ENCODE measurements around the gene ATP2A3. TPM values are rescaled to one million over a fixed set of nuclear protein-coding genes. Genes with fewer than 3 reads are reported as not detected.

ATP2A3 gene
- total RNA-seq, 1 experiment from 2014 or later: 8.2 TPM

DNA sequence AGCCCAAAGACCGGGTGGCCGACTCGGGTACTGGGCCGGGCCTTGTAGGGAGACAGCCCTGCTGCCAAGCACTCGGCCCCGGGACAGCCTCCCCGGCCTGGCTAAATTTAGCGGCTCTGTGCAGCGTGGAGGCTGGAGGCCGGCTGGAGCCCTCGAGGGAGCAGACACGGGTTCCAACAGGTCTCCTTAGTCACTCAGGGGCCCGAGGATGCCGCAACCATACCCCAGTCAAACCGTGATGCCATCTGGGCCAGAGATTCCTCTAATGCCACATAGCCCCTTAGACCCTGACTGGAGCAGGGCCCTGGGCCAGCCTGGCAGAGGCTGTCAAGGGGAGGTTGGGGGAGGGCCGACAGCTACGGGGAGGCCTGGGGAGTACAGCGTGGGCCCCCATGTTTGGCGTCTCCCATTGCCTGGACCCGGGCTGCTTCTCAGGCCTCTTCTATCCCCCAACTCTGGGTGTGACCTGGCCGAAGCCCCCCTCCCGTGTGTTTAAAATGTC, 45.1 kb downstream of the ATP2A3 start:
- Histone ChIP-seq H3K9me3 (no peaks in the 10 kb centered on the region), H3K4me3 (ENCODE audit: low read depth, low read length) (no peak overlapping the region), H3K36me3 (ENCODE audit: control insufficient read depth, insufficient read depth, low read length) (no peaks in the 10 kb centered on the region), H3K27me3 (replicated peaks; ENCODE audit: control insufficient read depth, insufficient read depth, low read length) (no peaks in the 10 kb centered on the region), H3K4me1 (no peaks in the 10 kb centered on the region)
- intact Hi-C loops (cut with micrococcal nuclease; ENCODE audit: unreplicated experiment): no loop called here
- CTCF ChIA-PET: no interaction called here
- Mint-ChIP-seq H3K36me3 (ENCODE audit: insufficient read depth, unreplicated experiment) (no peaks in the 10 kb centered on the region), H3K4me1 (ENCODE audit: low read depth, unreplicated experiment) (no peaks in the 10 kb centered on the region), H3K27me3 (ENCODE audit: insufficient read depth, unreplicated experiment) (no peaks in the 10 kb centered on the region), H3K27ac (ENCODE audit: unreplicated experiment) (no peak overlapping the region), H3K9me3 (ENCODE audit: unreplicated experiment) (no peaks in the 10 kb centered on the region), H3K4me3 (ENCODE audit: unreplicated experiment) (no peak overlapping the region)
- no peak for DNase-seq
- POLR2A ChIA-PET: no interaction called here
- TF ChIP-seq, protein P1, sequence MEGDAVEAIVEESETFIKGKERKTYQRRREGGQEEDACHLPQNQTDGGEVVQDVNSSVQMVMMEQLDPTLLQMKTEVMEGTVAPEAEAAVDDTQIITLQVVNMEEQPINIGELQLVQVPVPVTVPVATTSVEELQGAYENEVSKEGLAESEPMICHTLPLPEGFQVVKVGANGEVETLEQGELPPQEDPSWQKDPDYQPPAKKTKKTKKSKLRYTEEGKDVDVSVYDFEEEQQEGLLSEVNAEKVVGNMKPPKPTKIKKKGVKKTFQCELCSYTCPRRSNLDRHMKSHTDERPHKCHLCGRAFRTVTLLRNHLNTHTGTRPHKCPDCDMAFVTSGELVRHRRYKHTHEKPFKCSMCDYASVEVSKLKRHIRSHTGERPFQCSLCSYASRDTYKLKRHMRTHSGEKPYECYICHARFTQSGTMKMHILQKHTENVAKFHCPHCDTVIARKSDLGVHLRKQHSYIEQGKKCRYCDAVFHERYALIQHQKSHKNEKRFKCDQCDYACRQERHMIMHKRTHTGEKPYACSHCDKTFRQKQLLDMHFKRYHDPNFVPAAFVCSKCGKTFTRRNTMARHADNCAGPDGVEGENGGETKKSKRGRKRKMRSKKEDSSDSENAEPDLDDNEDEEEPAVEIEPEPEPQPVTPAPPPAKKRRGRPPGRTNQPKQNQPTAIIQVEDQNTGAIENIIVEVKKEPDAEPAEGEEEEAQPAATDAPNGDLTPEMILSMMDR (IDR thresholded peaks at IDR 0.05; ENCODE audit: insufficient read depth in 1 of 2, low read depth in 1 of 2, low read length in 1 of 2, severe bottlenecking in 1 of 2, unreplicated experiment in 1 of 2): no peak
- no TSS peak for BruUV-seq (replicated peaks)

DNA sequence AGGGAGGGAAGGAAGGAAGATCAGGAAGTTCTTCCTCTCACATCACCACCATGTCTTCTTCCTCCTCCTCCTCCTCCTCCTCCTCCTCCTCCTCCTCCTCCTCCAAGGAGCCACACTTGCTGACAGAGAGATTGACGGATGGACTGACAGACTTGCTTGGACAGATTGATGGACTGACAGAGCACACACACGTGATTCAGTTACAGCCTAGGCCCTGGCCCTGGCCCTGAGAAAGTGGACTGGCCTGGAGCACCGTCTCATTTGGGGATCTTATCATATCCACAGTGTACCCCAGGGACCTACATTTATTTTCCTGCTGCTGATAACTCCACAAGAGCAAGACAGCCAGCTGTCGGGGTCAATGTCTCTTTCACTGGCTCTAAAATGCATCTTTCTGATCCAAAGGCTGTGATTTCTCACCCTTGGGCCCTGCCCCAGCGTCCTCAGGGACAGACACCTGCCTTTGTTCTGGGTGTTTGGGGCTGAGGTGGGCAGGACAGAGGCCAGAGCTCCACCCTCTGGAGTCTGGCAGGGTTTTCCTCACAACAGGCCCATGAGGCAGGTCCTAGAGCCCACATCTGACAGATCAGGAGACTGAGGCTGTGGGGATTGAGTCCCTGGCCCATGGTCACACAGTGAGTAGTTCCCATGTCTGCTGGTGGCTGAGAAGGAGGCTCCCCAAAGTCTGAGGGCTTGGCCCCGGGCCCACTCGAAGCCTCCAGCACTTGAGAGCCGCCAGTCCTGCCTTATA, 45.7 kb downstream of the ATP2A3 start:
- H3K9me3 ChIP-seq: no peaks in the 10 kb centered on the region
- H3K27ac Mint-ChIP-seq (ENCODE audit: unreplicated experiment): no peak overlapping the region
- no peak overlapping the region for H3K4me3 Mint-ChIP-seq (ENCODE audit: unreplicated experiment)
- DNase-seq: no peak
- intact Hi-C loops (cut with micrococcal nuclease; ENCODE audit: unreplicated experiment): no loop called here
- no TSS peak for BruUV-seq (replicated peaks)
- TF ChIP-seq, protein P1 (IDR thresholded peaks at IDR 0.05; ENCODE audit: insufficient read depth in 1 of 2, low read depth in 1 of 2, low read length in 1 of 2, severe bottlenecking in 1 of 2, unreplicated experiment in 1 of 2): no peak
- ChIA-PET CTCF (no interaction called here), POLR2A (no interaction called here)
- no peaks in the 10 kb centered on the region for H3K4me1 ChIP-seq
- H3K9me3 Mint-ChIP-seq (ENCODE audit: unreplicated experiment): no peaks in the 10 kb centered on the region
- H3K4me1 Mint-ChIP-seq (ENCODE audit: low read depth, unreplicated experiment): no peaks in the 10 kb centered on the region
- no peaks in the 10 kb centered on the region for H3K36me3 ChIP-seq (ENCODE audit: control insufficient read depth, insufficient read depth, low read length)
- H3K27me3 Mint-ChIP-seq (ENCODE audit: insufficient read depth, unreplicated experiment): no peaks in the 10 kb centered on the region
- no peaks in the 10 kb centered on the region for H3K27me3 ChIP-seq (replicated peaks; ENCODE audit: control insufficient read depth, insufficient read depth, low read length)
- H3K36me3 Mint-ChIP-seq (ENCODE audit: insufficient read depth, unreplicated experiment): no peaks in the 10 kb centered on the region
- no peak overlapping the region for H3K4me3 ChIP-seq (ENCODE audit: low read depth, low read length)

DNA sequence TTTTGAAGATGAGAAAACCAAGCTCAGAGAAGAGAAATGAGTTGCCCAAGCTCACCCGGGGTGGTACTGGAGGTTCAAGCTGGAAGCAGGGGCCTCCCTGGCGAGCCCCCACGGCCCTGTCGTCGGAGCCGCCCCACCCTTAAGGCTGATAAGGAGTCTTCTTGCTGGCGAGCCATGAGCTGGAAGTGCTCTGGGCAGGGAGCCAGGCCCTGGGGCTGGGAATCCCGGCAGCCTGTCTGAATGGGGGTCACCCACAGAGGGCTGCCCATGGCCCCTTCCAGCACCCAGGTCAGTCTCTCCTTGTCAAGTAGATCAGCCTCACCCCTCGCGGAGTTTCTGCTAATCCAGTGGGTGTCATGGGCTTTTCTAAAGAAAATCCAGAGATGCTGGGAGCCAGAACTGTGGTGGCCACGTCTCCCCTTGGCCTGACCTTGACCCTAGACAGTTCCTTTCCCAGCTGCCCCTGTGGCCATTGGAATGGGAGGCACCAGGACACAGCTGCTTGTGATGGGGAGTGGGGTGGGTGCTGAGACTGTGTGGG, 46.8 kb downstream of the ATP2A3 start:
- no TSS peak for BruUV-seq (replicated peaks)
- no peaks in the 10 kb centered on the region for H3K36me3 ChIP-seq (ENCODE audit: control insufficient read depth, insufficient read depth, low read length)
- ChIA-PET POLR2A (no interaction called here), CTCF (no interaction called here)
- H3K4me3 ChIP-seq (ENCODE audit: low read depth, low read length): no peak overlapping the region
- Mint-ChIP-seq H3K9me3 (ENCODE audit: unreplicated experiment) (no peaks in the 10 kb centered on the region), H3K27me3 (ENCODE audit: insufficient read depth, unreplicated experiment) (no peaks in the 10 kb centered on the region), H3K36me3 (ENCODE audit: insufficient read depth, unreplicated experiment) (no peaks in the 10 kb centered on the region), H3K27ac (ENCODE audit: unreplicated experiment) (no peak overlapping the region), H3K4me3 (ENCODE audit: unreplicated experiment) (no peak overlapping the region), H3K4me1 (ENCODE audit: low read depth, unreplicated experiment) (no peaks in the 10 kb centered on the region)
- TF ChIP-seq, protein P1 (IDR thresholded peaks at IDR 0.05; ENCODE audit: insufficient read depth in 1 of 2, low read depth in 1 of 2, low read length in 1 of 2, severe bottlenecking in 1 of 2, unreplicated experiment in 1 of 2): no peak
- no peaks in the 10 kb centered on the region for H3K4me1 ChIP-seq
- intact Hi-C loops (cut with micrococcal nuclease; ENCODE audit: unreplicated experiment): no loop called here
- no peaks in the 10 kb centered on the region for H3K27me3 ChIP-seq (replicated peaks; ENCODE audit: control insufficient read depth, insufficient read depth, low read length)
- DNase-seq: no peak
- H3K9me3 ChIP-seq: no peaks in the 10 kb centered on the region

Data from Caco-2 (cell line).